ENCODE measurements around the gene TMEM9.
"Not testable (repeated sequence)": the region's sequence is repeated elsewhere in the genome, so short reads cannot be mapped to it uniquely, and the experiment has no call there.

The TMEM9 gene

GRCh38 chr1:201172999-201173610, 18.8 kb upstream of the TMEM9 start:
- DNase-seq (ENCODE audit: low spot score): no peak

GRCh38 chr1:201172326-201172725, 18.1 kb upstream of the TMEM9 start:
- no peak for DNase-seq (ENCODE audit: low spot score)

- DNase-seq (ENCODE audit: low spot score): peak; percentile 58
Measured at GRCh38 chr1:201171063-201172036, 17.1 kb upstream of the TMEM9 start.

- peak; percentile 92 for DNase-seq (ENCODE audit: low spot score)
Measured at GRCh38 chr1:201170533-201171062, 16.3 kb upstream of the TMEM9 start.

- no peak for DNase-seq (ENCODE audit: low spot score)
Measured at GRCh38 chr1:201169971-201170532, 15.8 kb upstream of the TMEM9 start.

- no peak for DNase-seq (ENCODE audit: low spot score)
Measured at GRCh38 chr1:201169203-201169602, 14.9 kb upstream of the TMEM9 start.

- DNase-seq (ENCODE audit: low spot score): no peak
Measured at GRCh38 chr1:201167041-201167991, 13.0 kb upstream of the TMEM9 start.

- no peak for DNase-seq (ENCODE audit: low spot score)
Measured at GRCh38 chr1:201164645-201165044, 10.4 kb upstream of the TMEM9 start.

- DNase-seq (ENCODE audit: low spot score): no peak
Measured at GRCh38 chr1:201163707-201164106, 9.4 kb upstream of the TMEM9 start.

GRCh38 chr1:201163036-201163435, 8.8 kb upstream of the TMEM9 start:
- DNase-seq (ENCODE audit: low spot score): not testable (repeated sequence)

- no peak for DNase-seq (ENCODE audit: low spot score)
Measured at GRCh38 chr1:201157949-201158348, 3.7 kb upstream of the TMEM9 start.

GRCh38 chr1:201156819-201157218, 2.5 kb upstream of the TMEM9 start:
- no peak for DNase-seq (ENCODE audit: low spot score)

- no peak for DNase-seq (ENCODE audit: low spot score)
Measured at GRCh38 chr1:201156346-201156745, 2.1 kb upstream of the TMEM9 start.

GRCh38 chr1:201155354-201155753, 1.1 kb upstream of the TMEM9 start:
- no peak for DNase-seq (ENCODE audit: low spot score)

- DNase-seq (ENCODE audit: low spot score): peak; percentile 64
Measured at GRCh38 chr1:201153474-201154388, 543 bp downstream of the TMEM9 start.

- peak; percentile 71 for DNase-seq (ENCODE audit: low spot score)
Measured at GRCh38 chr1:201149400-201149799, 4.9 kb downstream of the TMEM9 start.

GRCh38 chr1:201147396-201148015, 6.8 kb downstream of the TMEM9 start:
- DNase-seq (ENCODE audit: low spot score): no peak

- DNase-seq (ENCODE audit: low spot score): no peak
Measured at GRCh38 chr1:201146626-201147390, 7.5 kb downstream of the TMEM9 start.

- DNase-seq (ENCODE audit: low spot score): no peak
Measured at GRCh38 chr1:201145816-201146215, 8.5 kb downstream of the TMEM9 start.

All from HuH-7.5 (cell line).